Measurements from ENCODE around the gene TCEANC.
A peak's percentile ranks its signal among the peaks of the same experiment; 100 is the strongest.

The TCEANC gene

DNA sequence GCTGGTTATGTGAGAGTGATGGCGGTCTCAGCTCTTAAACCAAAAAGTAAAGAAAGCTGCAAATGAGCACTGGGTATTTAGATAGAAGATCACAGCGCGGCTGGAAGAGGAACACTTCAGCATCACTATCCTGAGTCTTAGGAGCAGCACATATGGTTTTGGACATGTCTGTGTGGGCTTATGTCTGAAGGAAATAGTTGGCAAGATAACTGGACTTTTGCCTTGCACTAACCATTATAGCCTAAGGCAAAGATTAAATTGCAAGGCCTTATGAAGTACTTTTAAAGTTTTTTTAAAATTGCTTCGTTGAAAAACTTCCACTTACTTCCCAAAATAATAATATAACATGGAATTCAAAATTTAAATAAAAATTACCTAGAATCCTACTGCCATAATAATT lies 31.4 kb downstream of the TCEANC start:
- Histone ChIP-seq H3K4me1 (ENCODE audit: control insufficient read depth, insufficient read depth, low read length) (no peaks in the 10 kb centered on the region), H3K4me3 (ENCODE audit: low read depth, low read length) (no peak overlapping the region), H3K9me3 (ENCODE audit: control insufficient read depth, insufficient read depth, low read length) (no peaks in the 10 kb centered on the region), H3K36me3 (ENCODE audit: control insufficient read depth, insufficient read depth, low read length) (no peaks in the 10 kb centered on the region), H3K27me3 (ENCODE audit: control insufficient read depth, insufficient read depth, low read length) (peaks cover 15% of the 10 kb centered on the region), H3K9ac (ENCODE audit: low read depth, low read length) (no peak overlapping the region)

DNA sequence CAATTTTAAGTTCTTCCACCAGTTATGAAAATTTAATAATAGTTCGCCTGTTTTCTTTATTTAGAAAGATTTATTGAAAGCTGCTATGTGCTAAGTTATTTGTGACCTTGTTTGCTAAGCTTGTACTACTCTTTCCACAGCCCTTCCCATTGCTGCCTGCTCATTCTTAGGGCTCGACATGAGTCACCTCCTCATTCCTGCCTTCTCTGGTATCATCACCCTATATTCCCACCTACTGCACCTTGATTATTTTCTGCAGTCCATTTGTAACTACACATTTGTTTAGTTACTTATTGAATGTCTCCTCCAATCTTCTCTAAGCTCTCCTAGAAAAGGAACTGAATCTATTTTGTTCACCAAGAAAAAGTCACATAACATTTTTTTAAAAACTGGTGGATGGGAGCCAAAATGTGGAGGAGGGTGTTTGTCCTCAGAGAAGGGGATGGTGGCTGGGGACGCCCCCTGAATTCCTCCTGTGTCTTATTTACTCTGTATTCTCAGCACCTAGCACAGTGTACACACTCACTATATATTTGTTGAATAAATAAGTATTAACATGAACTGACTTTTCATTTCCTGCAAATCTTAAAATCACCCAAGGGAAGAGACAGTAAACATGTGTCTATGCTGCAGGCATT lies 32.3 kb downstream of the TCEANC start:
- Histone ChIP-seq H3K27me3 (ENCODE audit: control insufficient read depth, insufficient read depth, low read length) (peaks cover 15% of the 10 kb centered on the region), H3K4me1 (ENCODE audit: control insufficient read depth, insufficient read depth, low read length) (no peaks in the 10 kb centered on the region), H3K4me3 (ENCODE audit: low read depth, low read length) (no peak overlapping the region), H3K36me3 (ENCODE audit: control insufficient read depth, insufficient read depth, low read length) (no peaks in the 10 kb centered on the region), H3K9me3 (ENCODE audit: control insufficient read depth, insufficient read depth, low read length) (no peaks in the 10 kb centered on the region), H3K9ac (ENCODE audit: low read depth, low read length) (no peak overlapping the region)

DNA sequence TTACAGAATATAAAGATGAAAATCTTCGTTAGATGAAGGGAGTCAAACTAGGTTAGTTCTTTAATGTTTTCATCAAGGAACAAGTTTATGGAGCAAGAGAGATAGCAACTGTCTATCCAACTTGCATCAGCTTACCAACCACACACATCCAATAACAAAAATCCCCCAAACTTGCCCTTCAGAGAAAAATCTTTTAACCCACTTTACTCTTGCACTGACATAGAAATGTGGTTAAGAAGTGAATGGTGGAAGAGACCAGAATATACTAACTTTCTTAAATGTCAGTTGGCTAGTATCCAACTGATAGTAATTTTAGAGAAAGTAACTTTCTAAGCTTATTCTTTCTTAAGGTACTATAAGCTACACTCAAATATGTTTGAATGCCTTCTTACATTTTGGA lies 34.3 kb downstream of the TCEANC start:
- Histone ChIP-seq H3K27me3 (ENCODE audit: control insufficient read depth, insufficient read depth, low read length) (peaks cover 15% of the 10 kb centered on the region), H3K36me3 (ENCODE audit: control insufficient read depth, insufficient read depth, low read length) (no peaks in the 10 kb centered on the region), H3K4me1 (ENCODE audit: control insufficient read depth, insufficient read depth, low read length) (no peaks in the 10 kb centered on the region), H3K9ac (ENCODE audit: low read depth, low read length) (no peak overlapping the region), H3K9me3 (ENCODE audit: control insufficient read depth, insufficient read depth, low read length) (no peaks in the 10 kb centered on the region), H3K4me3 (ENCODE audit: low read depth, low read length) (no peak overlapping the region)

- Histone ChIP-seq H3K9me3 (ENCODE audit: control insufficient read depth, insufficient read depth, low read length) (no peaks in the 10 kb centered on the region), H3K9ac (ENCODE audit: low read depth, low read length) (no peak overlapping the region), H3K4me1 (ENCODE audit: control insufficient read depth, insufficient read depth, low read length) (peaks cover 9% of the 10 kb centered on the region), H3K27me3 (ENCODE audit: control insufficient read depth, insufficient read depth, low read length) (peaks cover 15% of the 10 kb centered on the region), H3K36me3 (ENCODE audit: control insufficient read depth, insufficient read depth, low read length) (no peaks in the 10 kb centered on the region), H3K4me3 (ENCODE audit: low read depth, low read length) (peak overlapping the region; percentile 94)
These were observed 35.5 kb downstream of the TCEANC start for GRCh38 chrX:13688384-13688957.

DNA sequence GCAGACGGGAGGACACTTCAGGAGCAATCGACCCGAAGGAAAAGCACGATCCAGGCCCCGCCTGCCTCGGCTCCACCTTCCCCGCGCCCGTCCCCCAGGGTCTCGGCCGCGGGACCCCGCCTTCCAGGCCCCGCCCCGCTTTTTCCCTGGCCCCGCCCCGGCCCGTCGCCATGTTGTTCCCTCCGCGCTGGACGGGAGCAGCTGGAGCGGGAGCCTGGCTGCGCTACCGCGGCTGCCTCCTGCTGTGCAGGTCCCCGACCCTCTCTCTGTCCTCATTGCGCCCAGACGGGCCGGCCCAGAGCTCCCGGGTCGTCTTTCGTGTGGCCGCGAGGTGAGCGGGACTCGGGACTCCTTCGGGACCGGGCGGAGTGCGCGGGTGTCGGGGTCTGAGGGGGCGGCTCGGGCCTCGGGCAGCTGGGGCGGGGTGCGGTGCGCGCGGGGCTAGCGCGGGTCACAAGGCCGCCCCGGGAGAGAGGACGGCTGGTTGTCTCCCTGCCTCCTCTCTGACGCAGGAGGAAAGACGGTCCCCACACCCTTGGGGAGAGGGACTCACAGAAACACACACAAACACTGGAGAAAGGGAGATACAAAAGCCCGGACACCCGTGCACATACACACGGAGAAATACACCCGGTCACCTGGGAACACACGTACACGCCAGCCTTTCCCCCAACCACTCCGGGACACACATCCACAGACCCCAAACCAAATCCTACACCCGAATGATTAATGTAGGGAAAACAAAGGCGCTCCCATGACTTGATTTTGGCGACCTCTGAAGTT lies 36.2 kb downstream of the TCEANC start, which contains the start of gene RAB9A:
TSS of gene RAB9A (plus strand) at position 171 of the 783 bp plus-strand sequence. CDS start 19,619 bp downstream, outside the sequence.
- Histone ChIP-seq H3K4me1 (ENCODE audit: control insufficient read depth, insufficient read depth, low read length) (peaks cover 14% of the 10 kb centered on the region), H3K9me3 (ENCODE audit: control insufficient read depth, insufficient read depth, low read length) (no peaks in the 10 kb centered on the region), H3K4me3 (ENCODE audit: low read depth, low read length) (peak within 1 kb of the TSS; percentile 94), H3K27me3 (ENCODE audit: control insufficient read depth, insufficient read depth, low read length) (peaks cover 15% of the 10 kb centered on the region), H3K36me3 (ENCODE audit: control insufficient read depth, insufficient read depth, low read length) (no peaks in the 10 kb centered on the region), H3K9ac (ENCODE audit: low read depth, low read length) (peak within 1 kb of the TSS; percentile 89)

- Histone ChIP-seq H3K4me3 (ENCODE audit: low read depth, low read length) (peak overlapping the region; percentile 94), H3K4me1 (ENCODE audit: control insufficient read depth, insufficient read depth, low read length) (peaks cover 20% of the 10 kb centered on the region), H3K36me3 (ENCODE audit: control insufficient read depth, insufficient read depth, low read length) (no peaks in the 10 kb centered on the region), H3K9ac (ENCODE audit: low read depth, low read length) (peak overlapping the region; percentile 89), H3K27me3 (ENCODE audit: control insufficient read depth, insufficient read depth, low read length) (peaks cover 15% of the 10 kb centered on the region), H3K9me3 (ENCODE audit: control insufficient read depth, insufficient read depth, low read length) (no peaks in the 10 kb centered on the region)
These were observed 36.8 kb downstream of the TCEANC start for GRCh38 chrX:13689741-13690211.

DNA sequence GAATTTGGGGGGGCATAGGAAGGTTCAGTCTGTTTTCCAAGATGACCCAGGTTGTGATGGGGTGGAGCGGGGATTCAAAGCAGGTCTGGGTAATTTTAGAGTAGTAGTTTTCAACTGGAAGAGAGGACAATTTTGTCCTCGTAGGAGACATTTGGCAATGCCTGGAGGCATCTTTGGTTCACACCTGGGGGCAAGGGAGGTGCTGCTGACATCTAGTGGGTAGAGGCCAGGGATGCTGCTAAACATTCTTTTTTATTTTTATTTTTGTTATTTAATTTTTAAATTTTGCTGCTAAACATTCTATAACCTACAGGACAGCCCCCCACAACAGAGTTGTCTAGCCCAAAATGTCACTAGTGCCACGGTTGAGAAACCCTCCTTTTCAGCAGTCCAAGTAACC lies 37.9 kb downstream of the TCEANC start:
- Histone ChIP-seq H3K4me3 (ENCODE audit: low read depth, low read length) (peak overlapping the region; percentile 94), H3K9me3 (ENCODE audit: control insufficient read depth, insufficient read depth, low read length) (no peaks in the 10 kb centered on the region), H3K36me3 (ENCODE audit: control insufficient read depth, insufficient read depth, low read length) (no peaks in the 10 kb centered on the region), H3K4me1 (ENCODE audit: control insufficient read depth, insufficient read depth, low read length) (peaks cover 21% of the 10 kb centered on the region), H3K27me3 (ENCODE audit: control insufficient read depth, insufficient read depth, low read length) (peaks cover 15% of the 10 kb centered on the region), H3K9ac (ENCODE audit: low read depth, low read length) (no peak overlapping the region)

DNA sequence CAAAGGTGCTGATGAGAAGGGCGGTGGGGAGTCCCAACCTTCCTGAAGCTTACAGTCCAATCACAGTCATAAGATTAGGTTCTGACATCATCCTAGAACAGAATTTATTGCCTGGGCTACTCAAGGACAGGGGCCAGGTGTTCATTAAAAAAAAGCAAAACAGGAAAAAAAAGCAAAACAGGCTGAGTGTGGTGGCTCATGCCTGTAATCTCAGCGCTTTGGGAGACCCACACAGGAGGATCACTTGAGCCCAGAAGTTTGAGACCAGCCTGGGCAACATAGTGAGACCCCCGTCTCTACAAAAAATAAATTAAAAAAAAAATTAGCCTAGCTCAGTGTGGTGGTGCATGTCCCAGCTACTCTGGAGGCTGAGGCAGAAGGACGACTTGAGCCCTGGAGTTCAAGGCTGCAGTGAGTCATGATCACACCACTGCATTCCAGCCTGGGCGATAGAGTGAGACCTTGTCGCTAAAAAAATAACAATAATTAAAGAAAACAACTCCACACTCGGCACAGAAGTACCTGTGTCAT lies 39.0 kb downstream of the TCEANC start:
- Histone ChIP-seq H3K4me3 (ENCODE audit: low read depth, low read length) (no peak overlapping the region), H3K9ac (ENCODE audit: low read depth, low read length) (no peak overlapping the region), H3K36me3 (ENCODE audit: control insufficient read depth, insufficient read depth, low read length) (no peaks in the 10 kb centered on the region), H3K9me3 (ENCODE audit: control insufficient read depth, insufficient read depth, low read length) (no peaks in the 10 kb centered on the region), H3K27me3 (ENCODE audit: control insufficient read depth, insufficient read depth, low read length) (peaks cover 15% of the 10 kb centered on the region), H3K4me1 (ENCODE audit: control insufficient read depth, insufficient read depth, low read length) (peaks cover 21% of the 10 kb centered on the region)

GRCh38 chrX:13692771-13693231 lies 39.9 kb downstream of the TCEANC start:
- Histone ChIP-seq H3K36me3 (ENCODE audit: control insufficient read depth, insufficient read depth, low read length) (no peaks in the 10 kb centered on the region), H3K9me3 (ENCODE audit: control insufficient read depth, insufficient read depth, low read length) (no peaks in the 10 kb centered on the region), H3K9ac (ENCODE audit: low read depth, low read length) (no peak overlapping the region), H3K4me1 (ENCODE audit: control insufficient read depth, insufficient read depth, low read length) (peaks cover 21% of the 10 kb centered on the region), H3K27me3 (ENCODE audit: control insufficient read depth, insufficient read depth, low read length) (peaks cover 9% of the 10 kb centered on the region), H3K4me3 (ENCODE audit: low read depth, low read length) (peak overlapping the region; percentile 10)

DNA sequence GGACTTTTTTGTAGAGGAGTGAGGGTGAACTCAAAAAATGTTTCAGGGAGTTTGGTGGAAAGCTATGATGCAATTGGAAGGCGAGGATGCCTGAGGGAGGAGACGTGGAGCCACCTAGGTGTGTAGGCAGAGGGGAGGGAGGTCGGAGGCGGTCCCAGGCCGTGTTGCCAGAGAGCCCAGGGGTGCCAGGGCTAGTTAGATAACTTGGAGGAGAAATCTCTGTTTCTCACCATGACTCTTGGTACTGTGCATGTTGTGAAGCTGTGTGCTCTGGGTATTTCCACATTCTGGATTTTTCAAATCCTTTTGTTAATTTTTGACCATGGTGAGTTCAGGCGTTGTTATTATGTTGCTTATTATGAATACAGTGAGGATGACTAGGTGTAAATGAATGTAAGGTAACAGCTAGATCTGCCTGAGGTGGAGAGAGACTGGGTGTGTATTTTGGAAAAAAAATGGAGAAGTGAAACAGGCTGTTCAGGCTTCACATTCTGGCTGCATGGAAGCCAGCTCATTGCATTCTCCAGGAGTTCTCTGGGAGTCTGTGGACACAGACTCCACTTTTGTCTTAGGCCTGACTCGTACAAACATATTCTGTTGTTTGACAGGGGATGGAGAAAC lies 40.5 kb downstream of the TCEANC start:
- peaks cover 23% of the 10 kb centered on the region for H3K4me1 ChIP-seq (ENCODE audit: control insufficient read depth, insufficient read depth, low read length)
- H3K4me3 ChIP-seq (ENCODE audit: low read depth, low read length): peak overlapping the region; percentile 10
- no peaks in the 10 kb centered on the region for H3K9me3 ChIP-seq (ENCODE audit: control insufficient read depth, insufficient read depth, low read length)
- H3K27me3 ChIP-seq (ENCODE audit: control insufficient read depth, insufficient read depth, low read length): peaks cover 3% of the 10 kb centered on the region
- H3K36me3 ChIP-seq (ENCODE audit: control insufficient read depth, insufficient read depth, low read length): no peaks in the 10 kb centered on the region
- no peak overlapping the region for H3K9ac ChIP-seq (ENCODE audit: low read depth, low read length)

DNA sequence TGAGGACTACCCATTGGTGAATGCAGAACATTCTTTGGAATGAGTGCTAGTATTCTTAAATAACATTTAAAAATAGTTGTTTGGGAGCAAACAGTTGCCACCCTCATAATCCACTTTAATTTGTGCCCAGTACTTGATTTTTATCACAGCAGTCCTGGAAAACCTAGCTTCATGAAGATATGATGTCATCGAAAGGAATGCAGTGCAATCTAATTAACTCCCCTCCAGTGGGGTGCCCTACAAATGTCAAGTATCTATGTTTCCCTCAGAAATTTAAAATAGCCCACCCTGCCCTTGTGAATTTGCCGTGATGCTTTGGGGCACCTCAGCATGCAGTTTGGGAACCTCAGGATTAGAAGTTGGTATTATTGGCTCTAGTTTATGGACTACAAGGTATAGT lies 41.4 kb downstream of the TCEANC start:
- Histone ChIP-seq H3K36me3 (ENCODE audit: control insufficient read depth, insufficient read depth, low read length) (no peaks in the 10 kb centered on the region), H3K4me1 (ENCODE audit: control insufficient read depth, insufficient read depth, low read length) (peaks cover 23% of the 10 kb centered on the region), H3K9ac (ENCODE audit: low read depth, low read length) (no peak overlapping the region), H3K4me3 (ENCODE audit: low read depth, low read length) (no peak overlapping the region), H3K9me3 (ENCODE audit: control insufficient read depth, insufficient read depth, low read length) (no peaks in the 10 kb centered on the region), H3K27me3 (ENCODE audit: control insufficient read depth, insufficient read depth, low read length) (no peaks in the 10 kb centered on the region)
